Sigmoid colon (tissue), 7 donors: ENCODE measurements around the gene DNPH1. TPM values are rescaled to one million over a fixed set of nuclear protein-coding genes. Genes with fewer than 3 reads are reported as not detected.

ENCODE experiments used
- DNase-seq: peaks from one replicate; pipeline ENCODE4 v3.0.0-alpha.2; 2019
- H3K27ac ChIP-seq, 4 donors: fragments of 200-600 bp; sonication (generic); one replicate each; pipeline ENCODE4 v1.5.1; 2016 to 2019; ENCODE audit warnings: mild to moderate bottlenecking in 1 of 4
- H3K27me3 ChIP-seq, 3 donors: fragments of 200-600 bp; sonication (generic); one replicate each; pipeline ENCODE4 v1.5.1; 2019; ENCODE audit warnings: mild to moderate bottlenecking in 1 of 3
- H3K36me3 ChIP-seq, 4 donors: fragments of 200-600 bp; sonication (generic); one replicate each; pipeline ENCODE4 v1.5.1; 2016 to 2019
- H3K4me1 ChIP-seq, 4 donors: fragments of 200-600 bp; sonication (generic); one replicate each; pipeline ENCODE4 v1.5.1; 2017 to 2019
- H3K4me3 ChIP-seq, 4 donors: fragments of 200-600 bp; sonication (generic); one replicate each; pipeline ENCODE4 v1.5.1; 2017 to 2019; ENCODE audit warnings: mild to moderate bottlenecking in 2 of 4, moderate library complexity in 1 of 4
- H3K9me3 ChIP-seq, 4 donors: fragments of 200-600 bp in 3 of 4; sonication (generic) in 3 of 4; one replicate each; pipeline versions ENCODE4 v1.5.1 to v1.6.1; 2013 to 2019
- CTCF ChIP-seq, 4 experiments: fragments of 450-650 bp in 3 of 4; fragments of 200-600 bp in 1 of 4; IDR thresholded peaks; one replicate each; pipeline ENCODE4 v1.5.1; 2016 to 2019; ENCODE audit warnings: antibody characterized with exemption in 4 of 4, mild to moderate bottlenecking in 3 of 4, moderate library complexity in 2 of 4
- EP300 ChIP-seq, 4 donors: sonication (generic); formaldehyde crosslinking; IDR thresholded peaks; one replicate each; pipeline ENCODE4 v1.6.1; 2017; ENCODE audit warnings: antibody characterized with exemption in 4 of 4
- POLR2A ChIP-seq, 2 donors: fragments of 450-650 bp; IDR thresholded peaks; one replicate each; pipeline ENCODE4 v1.6.1; 2016; ENCODE audit warnings: antibody characterized with exemption in 2 of 2, mild to moderate bottlenecking in 2 of 2, moderate library complexity in 2 of 2
- POLR2AphosphoS5 ChIP-seq, 4 donors: sonication (generic); formaldehyde crosslinking; IDR thresholded peaks; one replicate each; pipeline ENCODE4 v1.6.1; 2017; ENCODE audit warnings: antibody characterized with exemption in 4 of 4
- WGBS, 2 donors: extraction: QIAGEN DNeasy Blood & Tissue Kit; methylation state at CpG; one replicate each; pipeline ENCODE4 v1.1.7; 2013; 5-methylcytosine and 5-hydroxymethylcytosine counted together
- intact Hi-C: fragments of 100-400 bp; cut with DNase I; formaldehyde crosslinking; loops from one replicate; pipeline ENCODE4 v1.15.1; 2023
- polyA plus RNA-seq, 3 donors: library from polyadenylated mRNA; stranded (reverse); fragments of 200-250 nt; gene quantifications; one replicate each; pipeline ENCODE4 v1.2.3, GENCODE V29; 2013
- total RNA-seq, 4 donors: library from RNA; depleted of rRNA; stranded (reverse); fragments of >200 nt; gene quantifications; one replicate each; pipeline ENCODE4 v1.1.0, GENCODE V29; 2016
- donor health status: healthy with polysubstance abuse.
- donor health status: Bipolar disorder and iron deficiency.
- donor health status: healthy.

The DNPH1 gene
- total and polyA plus RNA-seq, 7 donors, result 32.1 to 188 (median 96.0) TPM

- WGBS, 2 donors, result 95 to 96% methylated on average over 5 of the region's 5 CpGs
- Histone ChIP-seq H3K27ac (no peak overlapping the region), H3K4me1 (no peaks in the 10 kb centered on the region), H3K36me3 (peaks cover 11 to 91% (median 48%) of the 10 kb centered on the region in 4 donors), H3K4me3 (no peak overlapping the region), H3K27me3 (no peaks in the 10 kb centered on the region), H3K9me3 (no peaks in the 10 kb centered on the region)
- no peak for DNase-seq
- TF ChIP-seq POLR2A (IDR thresholded peaks at IDR 0.05), result no peak
- no peak for TF ChIP-seq CTCF (IDR thresholded peaks at IDR 0.05)
- no peak for TF ChIP-seq EP300 (IDR thresholded peaks at IDR 0.05)
- no peak for TF ChIP-seq POLR2AphosphoS5 (IDR thresholded peaks at IDR 0.05)
- intact Hi-C loops, result no loop called here
These were observed 35.4 kb downstream of the DNPH1 start for GRCh38 chr6:43193929-43194328.

- Histone ChIP-seq H3K4me3 (no peak overlapping the region), H3K27ac (no peak overlapping the region), H3K9me3 (no peaks in the 10 kb centered on the region), H3K27me3 (no peaks in the 10 kb centered on the region), H3K36me3 (peaks cover 11 to 90% (median 41%) of the 10 kb centered on the region in 4 donors), H3K4me1 (no peaks in the 10 kb centered on the region)
- intact Hi-C loops, result no loop called here
- TF ChIP-seq CTCF (IDR thresholded peaks at IDR 0.05), result no peak
- no peak for TF ChIP-seq POLR2A (IDR thresholded peaks at IDR 0.05)
- no peak for TF ChIP-seq POLR2AphosphoS5 (IDR thresholded peaks at IDR 0.05)
- TF ChIP-seq EP300 (IDR thresholded peaks at IDR 0.05), result no peak
- no peak for DNase-seq
- WGBS, 2 donors, result 95 to 97% methylated on average over 9 of the region's 9 CpGs
These were observed 36.4 kb downstream of the DNPH1 start for GRCh38 chr6:43192911-43193310.

- no peaks in the 10 kb centered on the region for H3K4me1 ChIP-seq
- peaks cover 11 to 86% (median 34%) of the 10 kb centered on the region in 4 donors for H3K36me3 ChIP-seq
- intact Hi-C loops, result no loop called here
- TF ChIP-seq CTCF (IDR thresholded peaks at IDR 0.05) (no peak), POLR2AphosphoS5 (IDR thresholded peaks at IDR 0.05) (no peak), POLR2A (IDR thresholded peaks at IDR 0.05) (no peak), EP300 (IDR thresholded peaks at IDR 0.05) (no peak)
- H3K27ac ChIP-seq, result no peak overlapping the region
- no peak overlapping the region for H3K4me3 ChIP-seq
- H3K9me3 ChIP-seq, result no peaks in the 10 kb centered on the region
- DNase-seq, result no peak
- H3K27me3 ChIP-seq, result no peaks in the 10 kb centered on the region
- WGBS, 2 donors, result 90 to 92% methylated on average over 6 of the region's 6 CpGs
These were observed 39.4 kb downstream of the DNPH1 start for GRCh38 chr6:43189776-43190304.

GRCh38 chr6:43188426-43188825 lies 40.9 kb downstream of the DNPH1 start:
- Histone ChIP-seq H3K36me3 (peaks cover 7 to 80% (median 25%) of the 10 kb centered on the region in 4 donors), H3K9me3 (no peaks in the 10 kb centered on the region), H3K4me3 (no peak overlapping the region), H3K4me1 (peaks cover 0 to 11% (median 1%) of the 10 kb centered on the region in 4 donors), H3K27ac (no peak overlapping the region), H3K27me3 (no peaks in the 10 kb centered on the region)
- intact Hi-C loops, result no loop called here
- DNase-seq, result no peak
- TF ChIP-seq POLR2A (IDR thresholded peaks at IDR 0.05) (no peak), POLR2AphosphoS5 (IDR thresholded peaks at IDR 0.05) (no peak), EP300 (IDR thresholded peaks at IDR 0.05) (no peak), CTCF (IDR thresholded peaks at IDR 0.05) (no peak)
- 95 to 96% methylated on average over 10 of the region's 10 CpGs for WGBS, 2 donors

- Histone ChIP-seq H3K36me3 (peaks cover 4 to 74% (median 23%) of the 10 kb centered on the region in 4 donors), H3K4me3 (no peak overlapping the region), H3K4me1 (peaks cover 0 to 17% (median 4%) of the 10 kb centered on the region in 4 donors), H3K27me3 (no peaks in the 10 kb centered on the region), H3K9me3 (no peaks in the 10 kb centered on the region), H3K27ac (no peak overlapping the region)
- WGBS, 2 donors, result 92 to 94% methylated on average over 7 of the region's 7 CpGs
- no peak for DNase-seq
- intact Hi-C loops, result no loop called here
- TF ChIP-seq EP300 (IDR thresholded peaks at IDR 0.05) (no peak), CTCF (IDR thresholded peaks at IDR 0.05) (no peak), POLR2AphosphoS5 (IDR thresholded peaks at IDR 0.05) (no peak), POLR2A (IDR thresholded peaks at IDR 0.05) (no peak)
These were observed 41.5 kb downstream of the DNPH1 start for GRCh38 chr6:43187821-43188220.
